HEK293 (cell line): ENCODE data around the gene S100P.
A peak's percentile ranks its signal among the peaks of the same experiment; 100 is the strongest.

Experiments
- REPIN1 ChIP-seq: fragments of 450-650 bp; formaldehyde crosslinking; IDR thresholded peaks from 2 replicates; pipeline ENCODE4 v1.5.1; 2017; ENCODE audit warnings: missing biosample characterization, missing genetic modification characterization, low read depth
- TRIM28 ChIP-seq: IDR thresholded peaks from 2 replicates; pipeline ENCODE4 v1.6.1; 2011; ENCODE audit warnings: low read length, control low read depth, borderline replicate concordance
- YY1 ChIP-seq: fragments of 450-650 bp; formaldehyde crosslinking; IDR thresholded peaks from 2 replicates; pipeline ENCODE4 v1.5.1; 2018; ENCODE audit warnings: missing biosample characterization, missing genetic modification characterization
- ZBTB17 ChIP-seq: fragments of 450-650 bp; formaldehyde crosslinking; IDR thresholded peaks from 2 replicates; pipeline ENCODE4 v1.5.1; 2016; ENCODE audit warnings: missing biosample characterization, missing genetic modification characterization
- ZFP3 ChIP-seq: fragments of 450-650 bp; formaldehyde crosslinking; IDR thresholded peaks from 2 replicates; pipeline ENCODE4 v1.5.1; 2016; ENCODE audit warnings: low read depth, missing biosample characterization, missing genetic modification characterization
- ZNF174 ChIP-seq: fragments of 450-650 bp; formaldehyde crosslinking; IDR thresholded peaks from 2 replicates; pipeline ENCODE4 v1.5.0; 2017; ENCODE audit warnings: missing biosample characterization, mild to moderate bottlenecking, missing genetic modification characterization
- ZNF202 ChIP-seq: fragments of 450-650 bp; formaldehyde crosslinking; IDR thresholded peaks from 2 replicates; pipeline ENCODE4 v1.5.1; 2016; ENCODE audit warnings: missing biosample characterization, missing genetic modification characterization, borderline replicate concordance
- ZNF391 ChIP-seq: fragments of 450-650 bp; formaldehyde crosslinking; IDR thresholded peaks from 2 replicates; pipeline ENCODE4 v1.5.1; 2016; ENCODE audit warnings: low read depth, missing biosample characterization, missing genetic modification characterization, borderline replicate concordance
- ZNF571 ChIP-seq: fragments of 450-650 bp; formaldehyde crosslinking; IDR thresholded peaks from 2 replicates; pipeline ENCODE4 v1.5.0; 2017; ENCODE audit warnings: missing biosample characterization, missing genetic modification characterization
- ZNF629 ChIP-seq: fragments of 450-650 bp; formaldehyde crosslinking; IDR thresholded peaks from 2 replicates; pipeline ENCODE4 v1.5.1; 2017; ENCODE audit warnings: missing biosample characterization, missing genetic modification characterization
- ZNF654 ChIP-seq: fragments of 450-650 bp; formaldehyde crosslinking; IDR thresholded peaks from 2 replicates; pipeline ENCODE4 v1.5.1; 2016; ENCODE audit warnings: low read depth, missing biosample characterization, missing genetic modification characterization
- TF ChIP-seq, protein P1 (sequence below): fragments of 450-650 bp; formaldehyde crosslinking; IDR thresholded peaks from 2 replicates; pipeline ENCODE4 v1.5.1; 2016; ENCODE audit warnings: missing biosample characterization, missing genetic modification characterization
- TF ChIP-seq, protein P2 (sequence below): fragments of 450-650 bp; formaldehyde crosslinking; IDR thresholded peaks from 2 replicates; pipeline ENCODE4 v1.5.1; 2016; ENCODE audit warnings: missing biosample characterization, missing genetic modification characterization
- TF ChIP-seq, protein P3 (sequence below): fragments of 450-650 bp; formaldehyde crosslinking; IDR thresholded peaks from 2 replicates; pipeline ENCODE4 v1.5.1; 2016; ENCODE audit warnings: missing biosample characterization, missing genetic modification characterization, borderline replicate concordance
- TF ChIP-seq, protein P4 (sequence below): fragments of 450-650 bp; formaldehyde crosslinking; IDR thresholded peaks from 2 replicates; pipeline ENCODE4 v1.5.1; 2016; ENCODE audit warnings: missing biosample characterization, missing genetic modification characterization
- TF ChIP-seq, protein P5 (sequence below): fragments of 450-650 bp; formaldehyde crosslinking; IDR thresholded peaks from 2 replicates; pipeline ENCODE4 v1.5.1; 2016; ENCODE audit warnings: missing biosample characterization, missing genetic modification characterization, borderline replicate concordance
- TF ChIP-seq, protein P6 (sequence below): fragments of 450-650 bp; formaldehyde crosslinking; IDR thresholded peaks from 2 replicates; pipeline ENCODE4 v1.5.1; 2016; ENCODE audit warnings: missing biosample characterization, missing genetic modification characterization

Gene S100P

DNA sequence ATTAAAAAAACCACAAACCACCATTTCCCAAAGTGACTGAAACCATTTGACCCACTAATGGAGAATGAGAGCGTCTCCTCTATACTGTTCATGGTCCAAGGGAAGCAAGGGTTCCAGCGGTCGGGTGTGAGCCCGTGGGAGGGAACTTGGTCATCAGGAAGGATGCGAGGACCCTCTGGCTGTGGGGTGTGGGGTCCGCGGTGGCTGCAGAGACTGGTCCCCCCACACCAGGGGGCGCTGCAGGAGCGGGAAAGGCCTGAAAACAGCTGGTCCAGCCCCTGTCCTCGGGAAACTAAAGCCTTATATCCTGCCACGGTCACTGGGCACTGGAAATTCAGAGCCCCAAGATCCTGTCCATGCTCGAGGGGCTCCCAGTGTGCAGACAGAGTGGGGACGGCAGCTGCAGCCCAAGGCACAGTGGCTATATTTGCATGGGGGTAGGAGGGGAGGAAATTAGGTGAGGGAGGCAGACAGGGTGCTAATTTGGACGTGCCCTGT is 26.6 kb downstream of the S100P start (continued):
- TF ChIP-seq ZFP3 (no peak), ZNF174 (tag by site-specific recombination) (no peak), TRIM28 (no peak), ZNF391 (tag by site-specific recombination) (peak; percentile 37; the same call in 1 of the 2 replicates), YY1 (tag by site-specific recombination) (no peak), ZNF202 (tag by site-specific recombination) (no peak), ZNF654 (peak; percentile 78), ZNF629 (tag by site-specific recombination) (no peak), ZBTB17 (tag by site-specific recombination) (no peak), ZNF571 (tag by site-specific recombination) (no peak), REPIN1 (tag by site-specific recombination) (no peak)
- TF ChIP-seq, protein P1, sequence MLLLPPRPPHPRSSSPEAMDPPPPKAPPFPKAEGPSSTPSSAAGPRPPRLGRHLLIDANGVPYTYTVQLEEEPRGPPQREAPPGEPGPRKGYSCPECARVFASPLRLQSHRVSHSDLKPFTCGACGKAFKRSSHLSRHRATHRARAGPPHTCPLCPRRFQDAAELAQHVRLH, result no peak
- TF ChIP-seq, protein P2, sequence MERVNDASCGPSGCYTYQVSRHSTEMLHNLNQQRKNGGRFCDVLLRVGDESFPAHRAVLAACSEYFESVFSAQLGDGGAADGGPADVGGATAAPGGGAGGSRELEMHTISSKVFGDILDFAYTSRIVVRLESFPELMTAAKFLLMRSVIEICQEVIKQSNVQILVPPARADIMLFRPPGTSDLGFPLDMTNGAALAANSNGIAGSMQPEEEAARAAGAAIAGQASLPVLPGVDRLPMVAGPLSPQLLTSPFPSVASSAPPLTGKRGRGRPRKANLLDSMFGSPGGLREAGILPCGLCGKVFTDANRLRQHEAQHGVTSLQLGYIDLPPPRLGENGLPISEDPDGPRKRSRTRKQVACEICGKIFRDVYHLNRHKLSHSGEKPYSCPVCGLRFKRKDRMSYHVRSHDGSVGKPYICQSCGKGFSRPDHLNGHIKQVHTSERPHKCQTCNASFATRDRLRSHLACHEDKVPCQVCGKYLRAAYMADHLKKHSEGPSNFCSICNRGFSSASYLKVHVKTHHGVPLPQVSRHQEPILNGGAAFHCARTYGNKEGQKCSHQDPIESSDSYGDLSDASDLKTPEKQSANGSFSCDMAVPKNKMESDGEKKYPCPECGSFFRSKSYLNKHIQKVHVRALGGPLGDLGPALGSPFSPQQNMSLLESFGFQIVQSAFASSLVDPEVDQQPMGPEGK (tag by site-specific recombination), result 0 out of 2 replicates have a peak, but pooled peaks have one; percentile 19
- TF ChIP-seq, protein P3, sequence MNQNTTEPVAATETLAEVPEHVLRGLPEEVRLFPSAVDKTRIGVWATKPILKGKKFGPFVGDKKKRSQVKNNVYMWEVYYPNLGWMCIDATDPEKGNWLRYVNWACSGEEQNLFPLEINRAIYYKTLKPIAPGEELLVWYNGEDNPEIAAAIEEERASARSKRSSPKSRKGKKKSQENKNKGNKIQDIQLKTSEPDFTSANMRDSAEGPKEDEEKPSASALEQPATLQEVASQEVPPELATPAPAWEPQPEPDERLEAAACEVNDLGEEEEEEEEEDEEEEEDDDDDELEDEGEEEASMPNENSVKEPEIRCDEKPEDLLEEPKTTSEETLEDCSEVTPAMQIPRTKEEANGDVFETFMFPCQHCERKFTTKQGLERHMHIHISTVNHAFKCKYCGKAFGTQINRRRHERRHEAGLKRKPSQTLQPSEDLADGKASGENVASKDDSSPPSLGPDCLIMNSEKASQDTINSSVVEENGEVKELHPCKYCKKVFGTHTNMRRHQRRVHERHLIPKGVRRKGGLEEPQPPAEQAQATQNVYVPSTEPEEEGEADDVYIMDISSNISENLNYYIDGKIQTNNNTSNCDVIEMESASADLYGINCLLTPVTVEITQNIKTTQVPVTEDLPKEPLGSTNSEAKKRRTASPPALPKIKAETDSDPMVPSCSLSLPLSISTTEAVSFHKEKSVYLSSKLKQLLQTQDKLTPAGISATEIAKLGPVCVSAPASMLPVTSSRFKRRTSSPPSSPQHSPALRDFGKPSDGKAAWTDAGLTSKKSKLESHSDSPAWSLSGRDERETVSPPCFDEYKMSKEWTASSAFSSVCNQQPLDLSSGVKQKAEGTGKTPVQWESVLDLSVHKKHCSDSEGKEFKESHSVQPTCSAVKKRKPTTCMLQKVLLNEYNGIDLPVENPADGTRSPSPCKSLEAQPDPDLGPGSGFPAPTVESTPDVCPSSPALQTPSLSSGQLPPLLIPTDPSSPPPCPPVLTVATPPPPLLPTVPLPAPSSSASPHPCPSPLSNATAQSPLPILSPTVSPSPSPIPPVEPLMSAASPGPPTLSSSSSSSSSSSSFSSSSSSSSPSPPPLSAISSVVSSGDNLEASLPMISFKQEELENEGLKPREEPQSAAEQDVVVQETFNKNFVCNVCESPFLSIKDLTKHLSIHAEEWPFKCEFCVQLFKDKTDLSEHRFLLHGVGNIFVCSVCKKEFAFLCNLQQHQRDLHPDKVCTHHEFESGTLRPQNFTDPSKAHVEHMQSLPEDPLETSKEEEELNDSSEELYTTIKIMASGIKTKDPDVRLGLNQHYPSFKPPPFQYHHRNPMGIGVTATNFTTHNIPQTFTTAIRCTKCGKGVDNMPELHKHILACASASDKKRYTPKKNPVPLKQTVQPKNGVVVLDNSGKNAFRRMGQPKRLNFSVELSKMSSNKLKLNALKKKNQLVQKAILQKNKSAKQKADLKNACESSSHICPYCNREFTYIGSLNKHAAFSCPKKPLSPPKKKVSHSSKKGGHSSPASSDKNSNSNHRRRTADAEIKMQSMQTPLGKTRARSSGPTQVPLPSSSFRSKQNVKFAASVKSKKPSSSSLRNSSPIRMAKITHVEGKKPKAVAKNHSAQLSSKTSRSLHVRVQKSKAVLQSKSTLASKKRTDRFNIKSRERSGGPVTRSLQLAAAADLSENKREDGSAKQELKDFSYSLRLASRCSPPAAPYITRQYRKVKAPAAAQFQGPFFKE (tag by site-specific recombination), result no peak
- TF ChIP-seq, protein P4, sequence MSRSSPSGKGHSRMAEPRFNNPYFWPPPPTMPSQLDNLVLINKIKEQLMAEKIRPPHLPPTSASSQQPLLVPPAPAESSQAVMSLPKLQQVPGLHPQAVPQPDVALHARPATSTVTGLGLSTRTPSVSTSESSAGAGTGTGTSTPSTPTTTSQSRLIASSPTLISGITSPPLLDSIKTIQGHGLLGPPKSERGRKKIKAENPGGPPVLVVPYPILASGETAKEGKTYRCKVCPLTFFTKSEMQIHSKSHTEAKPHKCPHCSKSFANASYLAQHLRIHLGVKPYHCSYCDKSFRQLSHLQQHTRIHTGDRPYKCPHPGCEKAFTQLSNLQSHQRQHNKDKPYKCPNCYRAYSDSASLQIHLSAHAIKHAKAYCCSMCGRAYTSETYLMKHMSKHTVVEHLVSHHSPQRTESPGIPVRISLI, result peak; percentile 77; the same call in 1 of the 2 replicates
- TF ChIP-seq, protein P5, sequence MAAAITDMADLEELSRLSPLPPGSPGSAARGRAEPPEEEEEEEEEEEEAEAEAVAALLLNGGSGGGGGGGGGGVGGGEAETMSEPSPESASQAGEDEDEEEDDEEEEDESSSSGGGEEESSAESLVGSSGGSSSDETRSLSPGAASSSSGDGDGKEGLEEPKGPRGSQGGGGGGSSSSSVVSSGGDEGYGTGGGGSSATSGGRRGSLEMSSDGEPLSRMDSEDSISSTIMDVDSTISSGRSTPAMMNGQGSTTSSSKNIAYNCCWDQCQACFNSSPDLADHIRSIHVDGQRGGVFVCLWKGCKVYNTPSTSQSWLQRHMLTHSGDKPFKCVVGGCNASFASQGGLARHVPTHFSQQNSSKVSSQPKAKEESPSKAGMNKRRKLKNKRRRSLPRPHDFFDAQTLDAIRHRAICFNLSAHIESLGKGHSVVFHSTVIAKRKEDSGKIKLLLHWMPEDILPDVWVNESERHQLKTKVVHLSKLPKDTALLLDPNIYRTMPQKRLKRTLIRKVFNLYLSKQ (tag by site-specific recombination), result no peak
- TF ChIP-seq, protein P6, sequence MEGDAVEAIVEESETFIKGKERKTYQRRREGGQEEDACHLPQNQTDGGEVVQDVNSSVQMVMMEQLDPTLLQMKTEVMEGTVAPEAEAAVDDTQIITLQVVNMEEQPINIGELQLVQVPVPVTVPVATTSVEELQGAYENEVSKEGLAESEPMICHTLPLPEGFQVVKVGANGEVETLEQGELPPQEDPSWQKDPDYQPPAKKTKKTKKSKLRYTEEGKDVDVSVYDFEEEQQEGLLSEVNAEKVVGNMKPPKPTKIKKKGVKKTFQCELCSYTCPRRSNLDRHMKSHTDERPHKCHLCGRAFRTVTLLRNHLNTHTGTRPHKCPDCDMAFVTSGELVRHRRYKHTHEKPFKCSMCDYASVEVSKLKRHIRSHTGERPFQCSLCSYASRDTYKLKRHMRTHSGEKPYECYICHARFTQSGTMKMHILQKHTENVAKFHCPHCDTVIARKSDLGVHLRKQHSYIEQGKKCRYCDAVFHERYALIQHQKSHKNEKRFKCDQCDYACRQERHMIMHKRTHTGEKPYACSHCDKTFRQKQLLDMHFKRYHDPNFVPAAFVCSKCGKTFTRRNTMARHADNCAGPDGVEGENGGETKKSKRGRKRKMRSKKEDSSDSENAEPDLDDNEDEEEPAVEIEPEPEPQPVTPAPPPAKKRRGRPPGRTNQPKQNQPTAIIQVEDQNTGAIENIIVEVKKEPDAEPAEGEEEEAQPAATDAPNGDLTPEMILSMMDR (tag by site-specific recombination), result peak; percentile 80
